HUDEP-2 (cell line): ENCODE measurements around the gene CADM1.

ENCODE experiments used
- DNase-seq, 76 experiments: peaks; one replicate each; lab custom pipeline; 2025; ENCODE audit not compliant: unreplicated experiment in 76 of 76; lab: John Stamatoyannopoulos, UW

The CADM1 gene

DNA sequence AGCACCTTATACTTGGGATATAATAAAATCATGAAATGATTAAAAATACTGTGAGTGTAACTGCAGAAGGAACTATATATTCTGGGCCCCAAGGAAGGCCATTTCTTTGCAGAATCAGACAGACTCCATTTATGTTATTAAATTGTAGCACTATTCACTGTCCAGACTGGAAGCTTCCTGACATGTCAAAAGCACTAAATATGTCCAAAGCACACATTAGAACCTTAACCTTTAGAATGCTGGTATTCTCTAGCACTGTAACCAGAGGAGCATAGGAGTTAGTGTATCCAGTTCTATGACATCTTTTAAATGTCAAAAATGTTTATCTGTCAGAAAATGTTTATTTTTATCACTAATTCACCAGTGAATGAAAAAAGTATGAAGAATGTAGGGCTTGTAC, 246.9 kb downstream of the CADM1 start:
- DNase-seq: no peak

DNA sequence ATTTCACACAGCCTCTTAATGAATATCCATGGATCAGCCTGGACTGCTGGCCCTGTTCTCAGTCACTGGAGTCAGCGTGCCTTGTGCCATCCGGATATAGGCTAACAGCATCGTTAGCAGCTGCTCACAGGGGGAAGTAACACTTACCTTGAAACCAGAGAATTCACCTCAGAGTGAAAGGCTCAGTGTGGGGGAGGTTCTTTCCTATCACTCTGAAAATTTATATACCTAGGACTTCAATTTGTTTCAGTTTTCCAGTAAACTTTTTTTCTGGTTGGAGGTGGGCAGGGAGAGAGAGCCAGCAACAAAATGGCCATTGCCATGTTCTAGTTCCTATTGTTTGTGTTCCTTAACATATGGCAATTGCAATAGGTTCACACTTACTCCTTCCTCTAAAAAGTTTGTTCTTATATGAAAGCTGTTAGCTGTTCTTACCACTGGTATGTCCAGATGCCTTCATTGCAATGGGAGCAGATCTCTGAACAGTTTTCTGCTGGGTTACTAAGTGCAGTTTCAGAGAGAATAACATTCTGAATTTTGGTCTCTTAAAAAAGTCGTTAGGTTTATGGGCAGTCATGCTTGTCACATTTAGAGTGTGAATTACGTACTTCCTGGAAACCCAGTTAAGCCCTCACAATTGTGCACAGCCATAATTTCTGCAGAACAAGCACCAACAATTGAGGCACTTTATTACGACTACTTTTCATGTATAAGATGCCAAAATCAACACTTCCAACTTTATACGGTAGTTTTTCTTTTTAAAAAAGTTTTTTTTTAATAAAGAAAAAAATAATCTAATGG, 247.6 kb downstream of the CADM1 start:
- DNase-seq: no peak

DNA sequence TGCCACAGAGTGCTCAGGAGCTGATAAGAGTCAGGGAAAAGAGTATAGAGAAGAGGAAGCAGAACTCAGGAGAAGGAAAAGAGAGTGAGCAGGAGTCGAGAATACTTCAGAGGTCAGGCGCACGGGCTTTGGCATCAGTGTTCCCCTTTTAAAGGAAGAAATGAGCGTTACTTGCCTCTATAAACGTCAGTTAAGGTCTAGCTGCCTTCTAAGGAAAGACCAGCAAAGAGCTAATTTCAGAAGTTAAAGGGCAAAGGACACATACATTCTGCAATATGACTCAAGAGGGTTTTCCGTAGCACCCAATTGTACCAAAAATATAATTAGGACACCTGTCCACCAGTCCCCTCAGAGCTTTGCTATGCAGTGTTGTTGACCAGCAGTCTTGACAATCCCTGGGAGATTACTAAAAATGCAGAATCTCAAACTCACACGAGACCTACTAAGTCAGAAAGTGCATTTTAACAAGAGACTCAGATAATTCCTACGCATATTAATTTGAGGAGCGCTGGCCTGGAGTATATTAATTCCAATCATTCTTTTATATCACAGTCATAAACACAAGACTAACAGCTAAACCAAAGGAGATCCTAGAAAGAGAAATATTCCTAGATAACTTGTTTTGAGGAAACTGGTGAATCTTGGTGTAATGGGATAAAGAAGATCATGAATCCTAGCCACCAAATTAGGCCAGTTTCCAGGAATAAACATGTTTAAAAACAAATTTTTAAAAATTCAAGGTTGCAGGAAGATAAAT, 249.0 kb downstream of the CADM1 start:
- no peak for DNase-seq

DNA sequence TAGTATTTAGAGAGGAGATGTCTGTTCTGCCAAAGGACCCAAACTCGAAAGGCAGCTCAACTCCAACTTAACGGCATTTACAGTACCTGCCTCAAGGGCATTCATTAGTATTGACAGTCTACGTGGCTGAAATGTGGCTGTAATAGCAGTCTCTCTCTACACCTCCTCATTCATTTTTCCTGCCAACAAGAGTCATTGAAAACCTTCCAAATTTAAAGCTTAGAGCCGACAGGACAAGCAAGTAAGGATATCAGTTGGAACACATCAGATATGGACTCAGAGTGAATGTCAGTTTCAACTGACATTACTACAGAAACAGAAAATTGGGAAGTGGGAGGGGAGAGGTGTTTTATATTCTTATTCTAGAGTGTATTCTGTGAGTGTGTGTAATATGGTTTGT, 253.1 kb downstream of the CADM1 start:
- DNase-seq: no peak

DNA sequence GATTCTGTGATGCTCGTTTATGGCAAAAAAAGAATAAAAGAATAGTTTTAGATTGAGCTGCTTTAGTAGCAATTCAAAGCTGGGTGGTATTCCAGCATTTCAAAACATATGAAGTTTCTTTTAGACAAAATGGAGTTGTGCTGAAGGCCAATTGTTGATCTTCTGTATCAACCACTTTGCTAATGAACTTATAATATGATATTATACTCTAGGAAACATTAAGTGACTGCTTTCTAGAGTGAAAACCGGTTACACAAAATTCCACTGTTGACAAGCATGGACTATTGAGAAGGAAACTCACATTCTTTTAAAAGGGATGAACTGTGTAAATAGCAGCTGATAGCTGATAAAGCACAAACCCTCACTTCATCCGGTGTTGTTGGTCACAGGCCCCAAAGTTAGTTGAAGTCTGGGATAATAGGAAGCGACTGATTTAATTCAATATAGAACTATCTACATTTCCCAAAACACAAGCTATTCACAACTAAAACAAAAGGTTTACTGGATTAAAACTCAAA, 255.1 kb downstream of the CADM1 start:
- DNase-seq: no peak

DNA sequence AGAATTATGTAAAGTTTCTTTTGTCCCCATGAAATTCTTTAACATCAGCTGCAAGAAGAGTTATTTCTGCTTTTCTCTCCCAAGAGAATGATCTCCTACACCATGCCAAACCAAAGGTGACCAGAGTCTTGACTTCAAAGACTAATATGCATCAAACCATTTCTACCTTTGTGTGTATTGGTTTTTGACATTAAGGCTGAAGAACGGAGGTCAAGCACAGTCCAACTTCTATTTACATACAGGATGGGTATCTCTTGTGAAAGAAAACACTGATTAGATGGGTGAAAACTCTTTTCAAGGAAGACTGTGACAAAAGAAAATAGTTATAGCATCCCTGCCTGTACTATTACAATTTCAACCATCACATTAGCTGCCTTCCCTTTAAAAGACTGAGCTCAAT, 256.3 kb downstream of the CADM1 start:
- no peak for DNase-seq

DNA sequence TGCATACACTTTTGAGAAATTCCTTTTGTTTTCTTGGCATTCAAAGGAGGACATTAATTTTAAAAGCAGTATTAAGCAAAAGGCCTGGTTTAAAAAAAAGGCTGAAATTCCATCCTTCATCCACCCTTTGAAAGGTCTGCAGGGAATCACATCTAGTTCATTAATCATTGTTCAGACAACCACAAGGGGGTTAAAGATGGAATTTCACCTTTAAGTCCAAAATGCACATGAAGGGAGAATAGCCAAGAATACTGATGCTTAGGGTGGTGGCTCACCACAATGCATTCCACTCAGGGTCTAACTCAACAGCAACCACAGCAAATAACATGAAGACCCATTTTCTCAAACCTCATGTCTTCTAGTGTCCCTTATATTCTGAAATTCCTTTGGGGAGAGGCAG, 256.9 kb downstream of the CADM1 start:
- no peak for DNase-seq

DNA sequence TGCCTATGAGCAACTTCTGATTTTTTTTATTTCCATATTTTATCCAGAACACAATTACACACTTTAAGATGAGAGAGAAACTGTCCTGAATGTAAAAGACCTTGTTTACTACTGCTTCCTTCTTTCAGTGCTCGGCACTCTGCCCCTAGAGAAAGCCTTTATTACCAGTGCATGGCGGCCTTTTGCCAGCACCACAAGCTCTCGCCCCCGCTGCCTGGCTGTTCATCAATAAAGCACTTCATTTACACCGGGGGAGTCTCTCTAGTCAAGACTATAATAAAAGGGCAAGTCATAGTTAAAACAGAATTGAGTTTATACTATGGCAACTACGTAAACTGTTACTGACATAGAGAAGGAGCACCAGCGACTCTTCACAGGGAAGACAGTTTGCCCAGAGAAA, 259.5 kb downstream of the CADM1 start:
- no peak for DNase-seq

DNA sequence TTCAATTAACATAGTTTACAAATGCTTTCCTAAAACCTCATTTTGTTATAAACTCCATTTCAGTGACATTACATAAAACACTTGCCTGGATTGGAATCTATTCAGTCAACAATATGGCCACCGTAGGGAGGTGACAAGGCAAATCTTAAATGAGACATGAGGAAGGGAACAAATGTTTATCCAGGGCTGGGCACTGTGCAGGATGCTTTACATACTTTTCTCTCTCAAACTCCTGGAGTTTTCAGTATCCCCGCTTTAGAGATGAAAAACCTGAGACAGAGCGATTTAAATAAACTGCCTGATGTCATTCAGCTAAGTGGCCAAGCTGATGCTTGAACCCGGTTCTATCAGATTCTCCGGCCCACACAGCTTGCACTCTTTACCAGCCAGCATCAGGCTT, 259.9 kb downstream of the CADM1 start:
- DNase-seq: no peak

DNA sequence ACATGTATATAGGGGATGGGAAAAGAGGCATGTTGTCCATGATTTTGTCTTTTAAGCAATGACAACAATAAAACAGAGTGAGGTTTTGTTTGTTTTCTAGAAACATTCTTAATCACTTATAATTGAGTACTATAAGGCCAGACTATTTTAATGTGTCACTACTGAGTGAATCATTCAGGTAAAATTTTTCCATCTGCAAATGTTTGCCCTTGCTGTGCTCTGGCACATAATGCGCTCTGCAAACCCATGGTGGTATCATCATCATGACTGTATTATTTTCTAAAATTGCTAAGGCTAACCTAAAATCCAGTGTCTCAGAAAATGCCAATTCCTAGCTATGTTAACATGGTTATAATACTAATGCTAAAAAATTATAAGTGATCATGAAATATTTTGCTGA, 261.2 kb downstream of the CADM1 start:
- no peak for DNase-seq

DNA sequence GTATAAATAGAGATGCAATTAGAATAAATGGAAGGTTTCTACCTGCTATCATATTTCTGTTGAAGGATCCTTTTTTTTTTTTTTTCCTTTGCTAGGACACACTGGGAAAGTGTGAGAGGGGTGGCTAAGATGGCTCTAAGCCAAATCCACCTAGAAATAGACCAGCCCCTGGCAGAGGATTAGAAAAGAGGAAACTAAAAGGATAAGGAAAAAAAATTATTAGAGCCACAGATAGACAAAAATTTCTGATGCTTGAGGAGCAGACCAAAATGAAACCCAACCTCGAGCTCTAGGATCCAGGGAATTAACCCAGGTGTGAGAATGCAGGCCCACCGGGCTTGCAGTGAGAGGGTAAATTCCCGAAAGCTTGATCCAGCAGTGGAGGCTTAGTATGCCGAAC, 262.3 kb downstream of the CADM1 start:
- DNase-seq: no peak

DNA sequence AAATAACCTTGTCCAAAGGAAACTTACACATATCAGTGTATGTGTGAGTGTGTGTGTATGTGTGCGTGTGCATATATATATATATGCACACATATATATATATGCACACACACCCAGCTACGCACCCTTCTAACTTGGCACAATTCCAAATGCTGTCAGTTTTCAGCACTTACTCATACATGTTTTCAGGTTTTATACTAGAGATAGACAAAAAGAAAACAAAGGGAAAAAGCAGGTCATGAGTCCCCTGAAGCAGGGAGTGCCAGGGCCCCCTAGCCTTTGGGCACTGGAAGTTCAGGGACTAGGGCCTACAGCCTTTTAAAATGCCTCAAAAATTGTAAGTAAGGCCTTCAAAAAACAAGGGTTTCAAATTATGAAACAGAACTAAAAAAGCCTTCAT, 265.4 kb downstream of the CADM1 start:
- DNase-seq: no peak

DNA sequence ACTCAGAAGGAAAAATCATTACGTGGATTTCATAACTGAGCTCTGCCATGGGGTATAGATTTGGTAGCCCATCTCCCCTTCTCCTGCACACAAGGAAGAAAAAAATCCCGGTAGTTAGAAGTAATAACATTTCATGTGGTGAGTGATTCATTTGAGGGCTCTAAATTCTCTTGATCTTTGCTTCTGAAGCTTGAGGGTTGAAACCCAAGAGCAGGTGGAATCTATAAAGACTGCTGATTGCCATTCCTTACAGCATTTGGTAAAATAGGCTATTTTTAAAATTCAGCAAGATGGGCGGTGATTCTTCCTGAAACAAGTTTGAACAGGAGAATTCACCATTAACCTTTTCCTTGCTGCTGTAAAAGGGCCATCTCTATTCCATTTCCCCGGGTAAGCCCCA, 266.1 kb downstream of the CADM1 start:
- no peak for DNase-seq

DNA sequence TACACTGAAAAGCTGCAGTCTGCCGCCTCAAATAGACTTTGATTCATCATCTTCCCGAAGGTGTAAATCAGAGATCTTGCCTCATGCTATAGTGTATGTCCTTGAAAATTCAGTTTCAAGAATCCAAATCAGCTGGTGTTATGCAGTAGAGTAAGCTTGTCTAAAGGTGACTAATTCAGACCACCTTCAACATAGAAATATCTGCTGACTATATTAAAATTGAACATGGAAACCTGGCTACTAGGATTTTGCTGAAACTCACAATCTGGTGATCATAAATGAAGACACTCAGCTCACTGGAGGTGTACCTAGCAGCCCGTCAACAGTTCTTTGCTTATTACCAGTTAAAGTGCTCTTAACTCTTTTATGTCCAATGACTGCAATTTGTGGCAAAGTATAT, 266.6 kb downstream of the CADM1 start:
- no peak for DNase-seq

DNA sequence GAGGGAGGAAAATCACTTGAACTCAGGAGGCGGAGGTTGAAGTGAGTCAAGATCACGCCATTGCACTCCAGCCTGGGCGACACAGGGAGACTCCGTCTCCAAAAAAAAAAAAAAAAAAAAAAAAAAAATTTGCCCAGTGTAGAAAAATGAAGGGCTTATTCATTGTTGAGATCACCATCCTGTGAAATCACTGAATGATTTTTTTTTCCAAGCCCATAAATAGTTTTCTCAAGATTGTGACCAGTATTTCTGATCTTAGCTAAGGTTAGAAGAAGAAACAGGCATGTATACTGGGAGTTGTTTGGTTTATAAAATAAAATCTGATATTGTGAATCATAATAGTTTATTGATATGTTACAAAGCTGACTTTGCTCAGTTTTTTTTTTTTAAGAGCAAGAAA, 269.4 kb downstream of the CADM1 start:
- no peak for DNase-seq

DNA sequence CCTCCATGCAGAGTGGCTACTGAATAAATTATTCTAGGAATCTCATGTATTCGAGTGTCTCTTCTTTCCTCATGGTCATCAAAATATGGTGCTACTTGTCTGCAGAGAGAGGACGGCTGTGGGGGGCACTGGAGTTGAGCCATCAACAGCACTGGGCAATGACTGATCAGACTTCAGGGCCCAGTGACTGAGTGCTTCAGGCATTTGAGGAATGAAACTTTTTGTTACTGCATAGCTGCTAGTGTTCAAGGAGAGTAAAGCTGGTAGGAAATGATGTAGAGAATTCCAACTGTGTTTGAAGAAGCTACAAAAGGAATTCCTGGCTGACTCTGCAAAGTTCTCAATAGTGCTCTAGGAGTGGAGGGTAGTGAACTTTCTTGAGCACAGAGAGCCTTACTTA, 277.7 kb downstream of the CADM1 start:
- DNase-seq: no peak

DNA sequence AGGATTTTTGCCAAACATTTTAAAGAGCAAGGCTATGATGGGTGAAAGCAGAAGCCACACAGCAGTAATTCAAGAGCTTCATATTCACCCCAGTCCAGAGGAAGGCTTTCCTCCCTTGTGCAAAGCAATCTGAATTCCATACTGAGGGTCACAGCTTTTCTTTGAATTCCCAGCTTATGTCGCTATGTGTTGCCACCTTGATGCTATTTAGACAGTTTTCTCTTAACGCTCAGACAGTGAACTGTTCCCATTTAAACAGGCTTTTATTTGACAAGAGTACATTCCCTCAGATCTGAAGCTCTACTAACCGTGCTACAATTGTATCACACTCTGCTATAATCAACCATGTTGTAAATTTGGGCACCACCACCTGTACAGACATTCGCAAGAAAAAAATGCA, 279.7 kb downstream of the CADM1 start:
- no peak for DNase-seq

DNA sequence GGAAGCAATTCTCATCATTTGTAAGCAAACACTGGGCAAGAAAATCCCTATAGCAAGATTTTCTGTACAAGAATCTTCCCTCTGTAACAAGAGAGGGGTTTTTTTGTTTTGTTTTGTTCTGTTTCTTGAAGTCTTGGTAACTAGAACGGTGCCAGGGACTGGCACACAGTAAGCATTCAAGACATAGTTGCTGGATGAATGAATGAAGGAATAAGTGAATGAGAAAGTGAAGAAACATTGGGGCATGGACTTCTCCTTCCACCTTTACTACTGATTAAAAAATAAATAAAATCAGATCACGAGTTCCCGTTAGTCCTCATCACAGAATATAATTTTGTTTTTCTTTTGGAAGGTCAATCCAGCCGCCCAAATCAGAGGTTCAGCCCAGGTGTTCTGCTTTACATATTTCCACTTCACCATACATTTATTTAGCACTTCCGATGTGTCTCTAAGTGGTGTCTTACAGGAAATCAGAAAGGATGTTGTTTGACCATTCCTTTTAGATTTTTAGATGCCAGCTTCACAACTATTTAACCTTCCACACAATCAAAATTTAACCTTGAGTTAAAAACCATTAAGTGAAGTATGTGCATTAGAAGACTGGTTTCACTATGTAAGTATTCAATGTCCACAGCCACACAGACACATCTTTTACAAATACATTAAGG, 281.2 kb downstream of the CADM1 start:
- DNase-seq: no peak

DNA sequence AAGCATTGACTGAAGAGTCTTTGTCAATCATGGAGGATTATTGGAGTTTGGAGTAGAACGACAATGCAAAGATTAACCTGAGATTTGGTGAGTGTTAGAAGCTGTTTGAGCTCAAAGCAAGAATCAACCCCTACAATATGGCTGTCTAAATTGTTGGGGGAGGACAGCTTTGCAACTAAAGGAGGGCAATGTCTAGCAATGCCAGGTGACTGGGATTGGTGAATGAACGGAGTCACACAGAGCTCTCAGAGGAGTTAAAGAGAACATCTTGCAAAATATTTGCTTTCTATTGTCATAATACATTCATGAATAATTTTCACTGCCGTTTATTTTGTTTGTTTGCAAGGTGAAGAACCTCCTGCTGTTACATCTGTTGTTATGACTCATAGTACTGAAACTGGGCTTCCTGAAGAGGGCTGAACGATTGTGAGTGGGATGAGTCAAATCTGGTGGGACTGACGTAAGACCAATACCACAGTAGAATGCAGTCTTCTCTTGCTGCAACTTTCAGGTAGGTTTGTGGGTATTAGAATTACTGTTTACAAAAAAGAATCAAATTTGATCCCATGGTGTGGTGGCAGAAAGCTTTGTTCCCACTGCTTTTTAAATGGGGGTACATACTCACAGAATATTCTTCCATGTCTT, 281.9 kb downstream of the CADM1 start:
- DNase-seq: no peak

DNA sequence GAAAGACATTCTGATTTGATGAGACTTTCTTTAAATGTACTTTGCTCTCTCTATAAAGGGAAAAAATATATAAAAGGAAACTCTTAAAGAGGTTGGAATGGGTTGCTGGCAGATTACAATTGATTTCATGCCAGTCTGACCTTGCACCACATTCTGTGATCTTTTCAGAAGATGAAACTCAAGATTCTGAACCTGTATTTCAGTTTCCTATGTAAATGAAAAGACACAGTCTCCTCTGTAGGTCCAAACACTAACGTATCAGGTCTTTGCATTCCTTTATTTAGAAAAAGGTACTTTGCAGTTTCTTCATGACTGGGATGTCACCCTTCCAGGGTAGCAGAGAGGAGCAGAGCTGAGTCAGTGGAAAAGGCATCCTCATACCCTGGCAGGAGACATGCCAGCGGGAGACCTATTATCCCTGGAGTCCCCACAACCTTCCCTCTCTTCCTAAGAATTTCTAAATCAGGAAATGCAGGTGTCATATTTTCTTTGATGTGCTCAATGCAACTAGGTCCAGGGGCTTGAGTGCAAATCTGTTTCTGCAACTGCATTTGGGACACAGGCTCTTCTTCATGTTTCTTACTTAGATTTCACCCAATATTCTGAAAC, 282.6 kb downstream of the CADM1 start:
- no peak for DNase-seq

DNA sequence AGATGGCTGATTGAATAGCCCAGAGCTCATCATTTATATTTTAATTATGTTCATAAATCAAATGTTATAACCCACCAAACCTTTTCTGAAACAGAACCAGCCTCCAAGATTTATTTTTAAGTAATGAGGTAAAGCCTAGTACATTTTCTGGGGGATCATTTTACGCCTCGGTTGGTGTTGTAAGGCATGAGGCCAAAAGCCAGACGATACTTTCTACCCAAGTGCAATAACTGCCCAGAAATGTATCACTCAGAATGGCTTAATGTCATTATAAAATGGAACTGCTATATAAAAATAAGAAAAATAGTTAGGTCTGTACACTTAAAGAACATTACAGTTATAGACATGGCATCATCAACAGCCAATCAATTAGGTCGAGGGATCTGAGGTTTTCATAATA, 283.3 kb downstream of the CADM1 start:
- DNase-seq: no peak
